OCI-LY3 (cell line): ENCODE measurements around the gene PKD2L1.
"Not testable (repeated sequence)": the region's sequence is repeated elsewhere in the genome, so short reads cannot be mapped to it uniquely, and the experiment has no call there.

ENCODE experiments used
- H2AFZ ChIP-seq: fragments of 200-600, 300-600 bp; shearing (Covaris generic); 2 replicates; pipeline ENCODE4 v1.6.0; 2014; ENCODE audit warnings: antibody characterized with exemption, low read depth, low read length
- H3K27ac ChIP-seq: fragments of 200-600, 300-600 bp; sonication (generic); 2 replicates; pipeline ENCODE4 v1.5.1; 2014; ENCODE audit warnings: mild to moderate bottlenecking, low read length, moderate library complexity, mixed read lengths
- H3K27me3 ChIP-seq: fragments of 200-600, 300-600 bp; sonication (generic); 2 replicates; pipeline ENCODE4 v1.6.1; 2014; ENCODE audit warnings: low read depth, low read length, mixed read lengths
- H3K36me3 ChIP-seq: fragments of 200-600, 300-600 bp; sonication (generic); replicated peaks from 2 replicates; pipeline ENCODE3; 2014; ENCODE audit warnings: low read depth, low read length, mixed read lengths
- H3K4me1 ChIP-seq: fragments of 300-600, 200-600 bp; sonication (generic); 2 replicates; pipeline ENCODE4 v1.6.1; 2014; ENCODE audit warnings: low read length, mixed read lengths
- H3K4me2 ChIP-seq: fragments of 200-600, 300-600 bp; sonication (generic); 2 replicates; pipeline ENCODE4 v1.6.1; 2014; ENCODE audit warnings: low read length, mixed read lengths
- H3K4me3 ChIP-seq: fragments of 300-600, 200-600 bp; sonication (generic); 2 replicates; pipeline ENCODE4 v1.5.1; 2014; ENCODE audit warnings: antibody characterized with exemption, mild to moderate bottlenecking, low read length, moderate library complexity
- H3K79me2 ChIP-seq: fragments of 300-600, 200-600 bp; shearing (Covaris generic); 2 replicates; pipeline ENCODE4 v1.6.1; 2014; ENCODE audit warnings: mild to moderate bottlenecking, low read length, mixed read lengths
- H3K9ac ChIP-seq: fragments of 300-600, 200-600 bp; shearing (Covaris generic); 2 replicates; pipeline ENCODE4 v1.6.0; 2014; ENCODE audit warnings: mild to moderate bottlenecking, low read length, moderate library complexity
- H3K9me3 ChIP-seq: fragments of 200-600, 300-600 bp; shearing (Covaris generic); 2 replicates; pipeline ENCODE4 v1.6.1; 2014; ENCODE audit warnings: low read length, mixed read lengths; ENCODE audit not compliant: insufficient read depth
- H4K20me1 ChIP-seq: fragments of 200-600, 300-600 bp; sonication (generic); 2 replicates; pipeline ENCODE4 v1.6.1; 2016; ENCODE audit warnings: low read length, mixed read lengths; ENCODE audit not compliant: insufficient read depth
- EZH2phosphoT487 ChIP-seq: fragments of 200-600 bp; shearing (Covaris generic); IDR thresholded peaks from 2 replicates; pipeline ENCODE4 v1.6.1; 2018; ENCODE audit warnings: antibody characterized with exemption, mixed run types, low read depth
- TF ChIP-seq, protein P1 (sequence below): fragments of 200-600, 300-600 bp; sonication (generic); IDR thresholded peaks from 2 replicates; pipeline ENCODE4 v1.5.1; 2014; ENCODE audit warnings: antibody characterized with exemption, low read length, low read depth

Gene PKD2L1

GRCh38 chr10:100330079-100330478 is at the start of gene PKD2L1:
PKD2L1 (minus strand) TSS chr10:100330228; CDS start chr10:100330103, 125 bp downstream.
- Histone ChIP-seq H3K4me3 (no peak within 1 kb of the TSS), H4K20me1 (no peaks in the 10 kb centered on the region), H3K27ac (no peak within 1 kb of the TSS), H3K4me1 (peaks cover 28% of the 10 kb centered on the region), H2AFZ (no peak within 1 kb of the TSS), H3K27me3 (no peaks in the 10 kb centered on the region), H3K9ac (no peak within 1 kb of the TSS), H3K9me3 (no peaks in the 10 kb centered on the region), H3K79me2 (no peaks in the 10 kb centered on the region), H3K36me3 (no peaks in the 10 kb centered on the region), H3K4me2 (no peak within 1 kb of the TSS)
- no peak for TF ChIP-seq EZH2phosphoT487
- TF ChIP-seq, protein P1, sequence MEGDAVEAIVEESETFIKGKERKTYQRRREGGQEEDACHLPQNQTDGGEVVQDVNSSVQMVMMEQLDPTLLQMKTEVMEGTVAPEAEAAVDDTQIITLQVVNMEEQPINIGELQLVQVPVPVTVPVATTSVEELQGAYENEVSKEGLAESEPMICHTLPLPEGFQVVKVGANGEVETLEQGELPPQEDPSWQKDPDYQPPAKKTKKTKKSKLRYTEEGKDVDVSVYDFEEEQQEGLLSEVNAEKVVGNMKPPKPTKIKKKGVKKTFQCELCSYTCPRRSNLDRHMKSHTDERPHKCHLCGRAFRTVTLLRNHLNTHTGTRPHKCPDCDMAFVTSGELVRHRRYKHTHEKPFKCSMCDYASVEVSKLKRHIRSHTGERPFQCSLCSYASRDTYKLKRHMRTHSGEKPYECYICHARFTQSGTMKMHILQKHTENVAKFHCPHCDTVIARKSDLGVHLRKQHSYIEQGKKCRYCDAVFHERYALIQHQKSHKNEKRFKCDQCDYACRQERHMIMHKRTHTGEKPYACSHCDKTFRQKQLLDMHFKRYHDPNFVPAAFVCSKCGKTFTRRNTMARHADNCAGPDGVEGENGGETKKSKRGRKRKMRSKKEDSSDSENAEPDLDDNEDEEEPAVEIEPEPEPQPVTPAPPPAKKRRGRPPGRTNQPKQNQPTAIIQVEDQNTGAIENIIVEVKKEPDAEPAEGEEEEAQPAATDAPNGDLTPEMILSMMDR = no peak

GRCh38 chr10:100377830-100378229 is 47.8 kb upstream of the PKD2L1 start:
- H3K9ac ChIP-seq = no peak overlapping the region
- no peaks in the 10 kb centered on the region; the same call in 1 of the 2 replicates for H3K79me2 ChIP-seq
- H3K9me3 ChIP-seq = no peaks in the 10 kb centered on the region
- H3K27ac ChIP-seq = no peak overlapping the region
- H3K27me3 ChIP-seq = no peaks in the 10 kb centered on the region
- peaks cover 24% of the 10 kb centered on the region for H3K4me1 ChIP-seq
- no peak overlapping the region for H2AFZ ChIP-seq
- peaks cover 2% of the 10 kb centered on the region for H3K36me3 ChIP-seq
- TF ChIP-seq EZH2phosphoT487 = no peak
- TF ChIP-seq, protein P1 = no peak
- no peak overlapping the region for H3K4me3 ChIP-seq
- H3K4me2 ChIP-seq = no peak overlapping the region
- no peaks in the 10 kb centered on the region for H4K20me1 ChIP-seq

DNA sequence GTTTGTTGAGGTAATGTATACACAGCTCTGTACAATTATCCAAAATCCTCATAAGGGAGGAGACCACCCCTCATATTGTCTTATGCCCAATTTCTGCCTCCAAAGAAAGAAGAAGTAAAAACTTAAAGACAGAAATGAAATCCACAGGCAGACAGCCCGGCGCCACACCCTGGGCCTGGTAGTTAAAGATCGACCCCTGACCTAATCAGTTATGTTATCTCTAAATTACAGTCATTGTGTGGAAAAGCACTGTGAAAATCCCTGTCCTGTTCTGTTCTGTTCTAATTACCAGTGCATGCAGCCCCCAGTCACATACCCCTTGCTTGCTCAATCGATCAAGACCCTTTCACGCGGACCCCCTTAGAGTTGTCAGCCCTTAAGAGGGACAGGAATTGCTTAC is 46.6 kb upstream of the PKD2L1 start:
- H2AFZ ChIP-seq, H3K4me3 ChIP-seq, H3K36me3 ChIP-seq, H4K20me1 ChIP-seq, H3K79me2 ChIP-seq, H3K27me3 ChIP-seq, H3K9ac ChIP-seq, H3K9me3 ChIP-seq: not testable (repeated sequence)
- H3K4me1 ChIP-seq = peaks cover 32% of the 10 kb centered on the region
- H3K4me2 ChIP-seq = peak overlapping the region; percentile 26
- peak overlapping the region; percentile 16; the same call in 1 of the 2 replicates for H3K27ac ChIP-seq

DNA sequence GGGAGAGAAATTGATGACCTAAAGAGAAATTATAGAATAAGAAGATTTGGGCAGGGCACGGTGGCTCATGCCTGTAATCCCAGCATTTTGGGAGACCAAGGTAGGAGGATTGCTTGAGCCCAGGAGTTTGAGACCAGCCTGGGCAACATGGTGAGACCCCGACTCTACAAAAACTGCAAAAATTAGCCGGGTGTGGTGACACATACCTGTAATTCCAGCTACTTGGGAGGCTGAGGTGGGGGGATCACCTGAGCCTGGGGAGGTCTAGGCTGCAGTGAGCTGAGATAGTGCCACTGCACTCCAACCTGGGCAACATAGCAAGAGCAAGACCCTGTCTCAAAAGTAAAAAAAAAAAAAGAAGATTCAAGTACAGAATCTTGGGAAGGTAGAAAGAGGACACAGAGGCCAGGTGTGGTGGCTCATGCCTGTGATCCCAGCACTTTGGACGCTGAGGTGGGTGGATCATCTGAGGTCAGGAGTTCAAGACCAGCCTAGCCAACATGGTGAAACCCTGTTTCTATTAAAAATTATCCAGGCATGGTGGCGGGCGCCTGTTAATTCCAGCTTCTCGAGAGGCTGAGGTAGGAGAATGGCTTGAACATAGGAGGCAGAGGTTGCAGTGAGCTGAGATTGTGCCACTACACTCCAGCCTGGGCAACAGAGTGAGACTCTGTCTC is 44.8 kb upstream of the PKD2L1 start:
- not testable (repeated sequence) for H3K9me3 ChIP-seq, H3K36me3 ChIP-seq, H3K79me2 ChIP-seq, H4K20me1 ChIP-seq, H3K27ac ChIP-seq, H2AFZ ChIP-seq, H3K27me3 ChIP-seq
- Histone ChIP-seq H3K4me3 (peak overlapping the region; percentile 84), H3K9ac (peak overlapping the region; percentile 94), H3K4me2 (peak overlapping the region; percentile 79), H3K4me1 (peaks cover 47% of the 10 kb centered on the region)

DNA sequence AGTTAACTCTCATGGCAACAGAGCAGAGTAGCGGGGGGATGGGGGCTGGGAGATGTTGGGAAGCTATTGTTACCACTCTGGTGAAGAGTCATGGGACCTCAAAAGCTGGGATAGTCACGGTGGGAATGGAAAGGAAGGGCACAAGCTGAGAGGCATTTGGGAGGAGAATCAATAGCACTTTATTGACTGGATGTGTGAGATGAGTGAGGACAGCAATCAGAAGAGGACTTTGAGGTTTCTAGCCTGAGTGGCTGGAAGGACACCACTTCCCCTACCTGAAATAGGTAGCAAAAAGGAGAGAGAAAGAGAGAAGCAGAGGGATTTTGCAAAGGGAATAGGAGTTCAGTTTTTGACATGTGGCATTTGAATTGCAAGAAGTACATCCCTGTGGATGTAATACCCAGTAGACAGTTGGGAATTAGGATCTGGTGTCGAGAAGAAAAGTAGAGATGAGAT is 44.2 kb upstream of the PKD2L1 start:
- Histone ChIP-seq H3K4me2 (peak overlapping the region; percentile 79), H3K9me3 (no peaks in the 10 kb centered on the region), H3K4me3 (peak overlapping the region; percentile 84), H3K9ac (peak overlapping the region; percentile 94), H3K36me3 (no peaks in the 10 kb centered on the region), H3K79me2 (no peaks in the 10 kb centered on the region; the same call in 1 of the 2 replicates), H4K20me1 (no peaks in the 10 kb centered on the region), H3K27me3 (no peaks in the 10 kb centered on the region), H2AFZ (peak overlapping the region; percentile 83; the same call in 1 of the 2 replicates), H3K4me1 (peaks cover 47% of the 10 kb centered on the region), H3K27ac (peak overlapping the region; percentile 75)
- no peak for TF ChIP-seq EZH2phosphoT487
- TF ChIP-seq, protein P1 = no peak
